ENCODE measurements around the gene CHCHD2. TPM values are rescaled to one million over a fixed set of nuclear protein-coding genes. Genes with fewer than 3 reads are reported as not detected.
"Not testable (repeated sequence)": the region's sequence is repeated elsewhere in the genome, so short reads cannot be mapped to it uniquely, and the experiment has no call there.

The CHCHD2 gene
- total RNA-seq, 1 donor from 2014 or later, result 395 TPM

DNA sequence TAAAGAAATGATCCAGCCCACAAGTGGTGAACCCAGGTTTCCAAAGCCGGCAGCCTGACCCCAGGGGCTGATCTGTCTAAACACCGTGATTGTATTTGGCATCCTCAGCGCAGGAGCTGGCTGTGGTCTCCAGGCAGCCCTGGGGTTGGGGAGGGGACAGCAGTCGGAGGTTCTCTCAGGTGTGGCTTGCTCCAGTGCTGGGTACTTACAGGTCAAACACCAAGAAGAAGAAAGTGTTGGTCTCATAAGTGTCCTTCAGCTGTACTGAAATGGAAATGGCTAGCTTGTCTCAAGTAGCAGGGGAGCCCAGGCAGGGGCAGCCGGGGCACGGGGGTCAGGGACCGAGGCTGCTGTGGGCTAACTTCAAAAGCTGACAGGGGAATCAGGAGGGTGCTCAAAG lies 19.5 kb downstream of the CHCHD2 start:
- no peak for DNase-seq (ENCODE audit: extremely low read depth, low read depth, low spot score)

DNA sequence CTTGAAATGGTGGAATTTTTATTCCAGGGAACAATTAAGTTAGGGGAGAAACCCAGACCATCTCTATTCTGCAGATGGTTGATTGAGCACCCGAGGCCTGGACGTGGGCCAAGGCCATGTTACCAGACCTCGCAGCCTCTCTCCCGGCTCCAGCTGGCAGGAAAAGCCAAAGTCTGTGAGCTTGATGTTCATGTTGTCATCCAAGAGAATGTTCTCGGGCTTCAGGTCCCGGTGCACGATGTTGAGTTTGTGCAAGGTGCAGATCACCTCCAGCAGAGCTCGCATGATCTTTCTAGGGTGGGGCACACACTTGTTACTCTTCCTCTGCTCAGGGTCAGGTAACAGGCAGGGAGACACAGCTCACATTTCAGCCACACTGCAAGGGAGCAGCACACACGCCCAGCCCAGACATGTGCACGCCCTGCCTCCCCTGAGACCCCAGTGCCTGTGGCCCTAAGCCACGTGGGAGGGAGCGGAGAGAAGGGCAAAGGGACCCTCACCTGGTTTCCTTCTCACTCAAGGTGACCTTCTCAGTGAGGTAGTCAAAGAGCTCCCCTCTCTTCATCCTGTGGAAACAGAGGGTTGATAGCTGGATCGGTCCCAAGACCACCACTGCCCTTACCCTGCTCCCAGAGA lies 23.0 kb downstream of the CHCHD2 start:
- DNase-seq (ENCODE audit: extremely low read depth, low read depth, low spot score), result no peak

- no peak for DNase-seq (ENCODE audit: extremely low read depth, low read depth, low spot score)
Measured at GRCh38 chr7:56081626-56082340, 24.5 kb downstream of the CHCHD2 start.

GRCh38 chr7:56080726-56081435 lies 25.4 kb downstream of the CHCHD2 start:
- not testable (repeated sequence) for DNase-seq (ENCODE audit: extremely low read depth, low read depth, low spot score)

DNA sequence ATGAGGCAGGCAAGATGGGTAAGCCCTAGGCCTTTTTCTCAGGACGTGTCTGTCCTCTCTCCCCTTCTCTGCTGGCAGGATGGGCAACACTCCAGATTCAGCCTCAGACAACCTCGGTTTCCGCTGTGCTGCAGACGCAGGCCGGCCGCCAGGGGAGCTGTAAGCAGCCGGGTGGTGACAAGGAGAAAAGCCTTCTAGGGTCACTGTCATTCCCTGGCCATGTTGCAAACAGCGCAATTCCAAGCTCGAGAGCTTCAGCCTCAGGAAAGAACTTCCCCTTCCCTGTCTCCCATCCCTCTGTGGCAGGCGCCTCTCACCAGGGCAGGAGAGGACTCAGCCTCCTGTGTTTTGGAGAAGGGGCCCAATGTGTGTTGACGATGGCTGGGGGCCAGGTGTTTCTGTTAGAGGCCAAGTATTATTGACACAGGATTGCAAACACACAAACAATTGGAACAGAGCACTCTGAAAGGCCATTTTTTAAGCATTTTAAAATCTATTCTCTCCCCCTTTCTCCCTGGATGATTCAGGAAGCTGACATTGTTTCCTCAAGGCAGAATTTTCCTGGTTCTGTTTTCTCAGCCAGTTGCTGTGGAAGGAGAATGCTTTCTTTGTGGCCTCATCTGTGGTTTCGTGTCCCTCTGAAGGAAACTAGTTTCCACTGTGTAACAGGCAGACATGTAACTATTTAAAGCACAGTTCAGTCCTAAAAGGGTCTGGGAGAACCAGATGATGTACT lies 26.7 kb downstream of the CHCHD2 start:
- no peak for DNase-seq (ENCODE audit: extremely low read depth, low read depth, low spot score)

DNA sequence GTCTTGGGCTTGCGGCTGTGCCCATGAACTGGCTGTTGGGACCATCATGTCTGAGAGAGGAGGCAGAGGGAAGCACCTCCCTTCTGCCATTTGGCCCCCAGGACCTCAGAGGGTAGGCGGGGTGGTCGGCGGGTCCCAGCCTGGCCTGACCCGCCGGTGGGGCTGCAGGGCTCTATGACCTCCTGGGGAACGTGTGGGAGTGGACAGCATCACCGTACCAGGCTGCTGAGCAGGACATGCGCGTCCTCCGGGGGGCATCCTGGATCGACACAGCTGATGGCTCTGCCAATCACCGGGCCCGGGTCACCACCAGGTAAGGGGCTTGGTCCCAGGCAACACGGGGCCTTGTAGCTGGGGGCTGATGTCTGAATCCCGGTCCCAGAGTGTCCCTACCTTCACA lies 28.1 kb downstream of the CHCHD2 start:
- DNase-seq (ENCODE audit: extremely low read depth, low read depth, low spot score), result no peak

GRCh38 chr7:56077681-56078080 lies 28.6 kb downstream of the CHCHD2 start:
- DNase-seq (ENCODE audit: extremely low read depth, low read depth, low spot score), result no peak

- no peak for DNase-seq (ENCODE audit: extremely low read depth, low read depth, low spot score)
Measured at GRCh38 chr7:56074371-56074791, 31.9 kb downstream of the CHCHD2 start.

DNA sequence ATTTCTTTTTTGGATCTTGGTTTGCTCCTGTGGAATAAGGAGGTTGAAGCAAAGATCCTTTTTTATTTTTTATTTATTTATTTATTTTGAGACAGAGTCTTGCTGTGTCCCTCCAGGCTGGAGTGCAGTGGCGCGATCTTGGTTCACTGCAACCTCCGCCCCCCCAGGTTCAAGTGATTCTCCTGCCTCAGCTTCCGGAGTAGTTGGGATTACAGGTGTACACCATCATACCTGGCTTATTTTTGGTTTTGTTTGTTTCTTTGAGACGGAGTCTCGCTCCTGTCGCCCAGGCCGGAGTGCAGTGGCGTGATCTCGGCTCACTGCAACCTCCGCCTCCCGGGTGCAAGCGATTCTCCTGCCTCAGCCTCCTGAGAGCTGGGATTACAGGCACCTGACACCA lies 39.9 kb downstream of the CHCHD2 start:
- not testable (repeated sequence) for DNase-seq (ENCODE audit: extremely low read depth, low read depth, low spot score)

GRCh38 chr7:56063882-56064625 lies 42.2 kb downstream of the CHCHD2 start, which contains the start of gene SUMF2:
SUMF2 (plus strand) TSS chr7:56064286; CDS start chr7:56064312, 26 bp downstream.
- no peak for DNase-seq (ENCODE audit: extremely low read depth, low read depth, low spot score)

GRCh38 chr7:56063500-56063881 lies 42.8 kb downstream of the CHCHD2 start:
- DNase-seq (ENCODE audit: extremely low read depth, low read depth, low spot score), result no peak

- DNase-seq (ENCODE audit: extremely low read depth, low read depth, low spot score), result no peak
Measured at GRCh38 chr7:56062382-56062781, 43.9 kb downstream of the CHCHD2 start.

GRCh38 chr7:56053993-56054392 lies 52.3 kb downstream of the CHCHD2 start:
- no peak for DNase-seq (ENCODE audit: extremely low read depth, low read depth, low spot score)

DNA sequence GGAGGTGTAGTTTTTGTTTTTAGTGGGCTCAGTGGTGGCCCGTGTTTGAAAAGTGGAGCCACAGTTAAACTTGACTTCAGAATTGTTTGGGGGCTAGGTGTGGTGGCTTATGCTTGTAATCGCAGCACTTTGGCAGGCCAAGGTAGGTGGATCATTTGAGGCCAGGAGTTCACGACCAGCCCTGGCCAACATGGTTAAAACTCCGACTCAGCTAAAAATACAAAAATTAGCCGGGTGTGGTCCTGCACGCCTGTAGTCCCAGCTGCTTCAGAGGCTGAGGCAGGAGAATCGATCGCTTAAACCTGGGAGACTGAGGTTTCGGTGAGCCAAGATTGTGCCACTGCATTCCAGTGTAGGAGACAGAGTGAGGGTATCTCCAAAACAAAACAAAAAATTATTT lies 52.9 kb downstream of the CHCHD2 start:
- DNase-seq (ENCODE audit: extremely low read depth, low read depth, low spot score), result no peak

Other genes starting within 250 kb of the CHCHD2 start
- gene SEPTIN14, start 243.7 kb downstream of the CHCHD2 start, total RNA-seq, result not detected in 2 replicates
- 2.2 and 8.4 TPM in 2 replicates for gene ZNF713, start 219.0 kb downstream of the CHCHD2 start, total RNA-seq
- gene MRPS17, start 154.6 kb downstream of the CHCHD2 start, total RNA-seq, result 8.2 and 10.2 TPM in 2 replicates
- gene NIPSNAP2, start 141.9 kb downstream of the CHCHD2 start, total RNA-seq, result 52.0 and 58.7 TPM in 2 replicates
- gene PSPH, start 55.0 kb downstream of the CHCHD2 start, total RNA-seq, result 30.1 and 35.1 TPM in 2 replicates
- gene CCT6A, start 54.7 kb downstream of the CHCHD2 start, total RNA-seq, result 120 and 154 TPM in 2 replicates
- 102 and 108 TPM in 2 replicates for gene SUMF2, start 42.2 kb downstream of the CHCHD2 start, total RNA-seq
- 0.10 and 0.35 TPM in 2 replicates for gene PHKG1, start 13.5 kb downstream of the CHCHD2 start, total RNA-seq
- not detected in 2 replicates for gene NUPR2, start 9.9 kb upstream of the CHCHD2 start, total RNA-seq